Astrocyte of the spinal cord (primary cell): Measurements from ENCODE around the gene MBP.

ENCODE experiments used
- DNase-seq: peaks from one replicate; pipeline ENCODE4 v3.0.0; 2011; ENCODE audit warnings: low read depth, low spot score
- H3K4me3 ChIP-seq: 2 replicates; pipeline ENCODE4 v1.5.1; 2011; ENCODE audit warnings: low read depth, mild to moderate bottlenecking, low read length, moderate library complexity
- CTCF ChIP-seq: IDR thresholded peaks from 2 replicates; pipeline ENCODE4 v1.5.1; 2012; ENCODE audit warnings: low read depth, mild to moderate bottlenecking, low read length, inconsistent platforms
- in situ Hi-C: cut with HindIII; loops from 2 replicates; pipeline ENCODE4 v1.10.0; 2017; ENCODE audit warnings: low sequenced_read_pairs

MBP gene

GRCh38 chr18:77004555-77005380 is 127.8 kb downstream of the MBP start:
- no peak overlapping the region for H3K4me3 ChIP-seq
- no peak for DNase-seq
- in situ Hi-C loops: no loop called here
- no peak for TF ChIP-seq CTCF

GRCh38 chr18:77003316-77003715 is 129.3 kb downstream of the MBP start:
- DNase-seq: no peak
- in situ Hi-C loops: no loop called here
- no peak overlapping the region for H3K4me3 ChIP-seq
- no peak for TF ChIP-seq CTCF

- in situ Hi-C loops: no loop called here
- TF ChIP-seq CTCF: no peak
- no peak overlapping the region for H3K4me3 ChIP-seq
Measured at GRCh38 chr18:77002496-77002895, 130.1 kb downstream of the MBP start.

GRCh38 chr18:77001979-77002378 is 130.6 kb downstream of the MBP start:
- TF ChIP-seq CTCF: no peak
- DNase-seq: no peak
- in situ Hi-C loops: no loop called here
- H3K4me3 ChIP-seq: no peak overlapping the region

More at GRCh38 chr18:77002496-77002895, 130.1 kb downstream of the MBP start:
- DNase-seq: no peak

- TF ChIP-seq CTCF: no peak
- no peak overlapping the region for H3K4me3 ChIP-seq
- in situ Hi-C loops: no loop called here
- DNase-seq: no peak
Measured at GRCh38 chr18:77001041-77001440, 131.5 kb downstream of the MBP start.

GRCh38 chr18:77000527-77000926 is 132.1 kb downstream of the MBP start:
- no peak overlapping the region for H3K4me3 ChIP-seq
- peak; percentile 46 for DNase-seq
- TF ChIP-seq CTCF: peak; percentile 99
- in situ Hi-C loops: no loop called here
